IMR-90 (cell line): ENCODE measurements around the gene GLS. TPM values are rescaled to one million over a fixed set of nuclear protein-coding genes. Genes with fewer than 3 reads are reported as not detected.

Experiments used
- ATAC-seq: fragments of 200-7000 bp; cut with Tn5 transposase; 2 replicates; pipeline ENCODE4 v1.9.1; 2020; ENCODE audit warnings: low read depth, mild to moderate bottlenecking, moderate library complexity
- BruUV-seq: library from RNA; stranded (reverse); fragments of 400-500 nt; replicated peaks from 2 replicates; lab custom pipeline; 2021; lab: Mats Ljungman, UMichigan
- CTCF ChIA-PET: fragments of 300-600 bp; formaldehyde crosslinking; extraction: SDS; loops from one replicate; lab custom pipeline; 2021; ENCODE audit warnings: antibody characterized with exemption; lab: Yijun Ruan, JAX
- POLR2A ChIA-PET: fragments of 300-600 bp; sonication (Branson Sonifier 250); formaldehyde crosslinking; loops from one replicate; lab custom pipeline; 2022; ENCODE audit warnings: antibody characterized with exemption; ENCODE audit not compliant: unreplicated experiment; lab: Charles Lee
- DNase-seq: peaks from one replicate; pipeline ENCODE4 v3.0.0; 2013
- H2AFZ ChIP-seq: replicated peaks from 2 replicates; pipeline ENCODE3; 2013; ENCODE audit warnings: low read length, mild to moderate bottlenecking; ENCODE audit not compliant: poor library complexity
- H2AK5ac ChIP-seq: 2 replicates; pipeline ENCODE4 v1.6.1; 2013; ENCODE audit warnings: low read depth, low read length, inconsistent platforms
- H2AK9ac ChIP-seq: replicated peaks from 2 replicates; pipeline ENCODE3; 2013; ENCODE audit warnings: mild to moderate bottlenecking, low read depth, low read length, moderate library complexity; ENCODE audit not compliant: poor library complexity
- H2BK120ac ChIP-seq: 2 replicates; pipeline ENCODE4 v1.6.1; 2013; ENCODE audit warnings: low read depth, low read length, inconsistent platforms
- H2BK15ac ChIP-seq: 3 replicates; pipeline ENCODE4 v1.6.1; 2013; ENCODE audit warnings: low read depth, low read length, inconsistent platforms
- H2BK20ac ChIP-seq: 2 replicates; pipeline ENCODE4 v1.6.1; 2013; ENCODE audit warnings: low read depth, mild to moderate bottlenecking, inconsistent platforms, low read length, moderate library complexity
- H2BK5ac ChIP-seq: 2 replicates; pipeline ENCODE4 v1.6.1; 2013; ENCODE audit warnings: mild to moderate bottlenecking, low read depth, low read length, inconsistent platforms; ENCODE audit not compliant: poor library complexity, severe bottlenecking
- H3K14ac ChIP-seq: replicated peaks from 2 replicates; pipeline ENCODE4 v1.6.1; 2013; ENCODE audit warnings: low read depth, low read length, inconsistent platforms
- H3K18ac ChIP-seq: 2 replicates; pipeline ENCODE4 v1.6.1; 2013; ENCODE audit warnings: low read depth, low read length, control low read depth
- H3K23ac ChIP-seq: 2 replicates; pipeline ENCODE4 v1.6.1; 2013; ENCODE audit warnings: low read depth, low read length, inconsistent platforms
- H3K27ac ChIP-seq: 2 replicates; pipeline ENCODE4 v1.5.1; 2013; ENCODE audit warnings: mild to moderate bottlenecking, control low read depth, low read length; ENCODE audit not compliant: insufficient read depth
- H3K27me3 ChIP-seq: 2 replicates; pipeline ENCODE4 v1.6.1; 2013; ENCODE audit warnings: low read length; ENCODE audit not compliant: control insufficient read depth, insufficient read depth
- H3K36me3 ChIP-seq: 2 replicates; pipeline ENCODE4 v1.6.1; 2013; ENCODE audit warnings: low read length, mixed read lengths; ENCODE audit not compliant: control insufficient read depth, insufficient read depth
- H3K4ac ChIP-seq: 2 replicates; pipeline ENCODE4 v1.6.1; 2013; ENCODE audit warnings: low read depth, low read length, inconsistent platforms
- H3K4me1 ChIP-seq: 2 replicates; pipeline ENCODE4 v1.6.1; 2013; ENCODE audit warnings: low read length, mixed read lengths; ENCODE audit not compliant: control insufficient read depth, insufficient read depth
- H3K4me2 ChIP-seq: 2 replicates; pipeline ENCODE4 v1.6.1; 2013; ENCODE audit warnings: low read depth, mild to moderate bottlenecking, control low read depth, low read length, moderate library complexity
- H3K4me3 ChIP-seq: 2 replicates; pipeline ENCODE4 v1.5.1; 2013; ENCODE audit warnings: low read depth, mild to moderate bottlenecking, control low read depth, low read length, moderate library complexity; ENCODE audit not compliant: insufficient read depth
- H3K56ac ChIP-seq: 2 replicates; pipeline ENCODE4 v1.6.1; 2013; ENCODE audit warnings: low read length, inconsistent platforms; ENCODE audit not compliant: insufficient read depth; ENCODE audit errors: extremely low read depth
- H3K79me1 ChIP-seq, 2 experiments: 2 replicates each; pipeline ENCODE4 v1.6.1; 2013; ENCODE audit warnings: low read length in 2 of 2, inconsistent platforms in 1 of 2, low read depth in 1 of 2
- H3K9ac ChIP-seq: 2 replicates; pipeline ENCODE4 v1.6.1; 2013; ENCODE audit warnings: low read depth, low read length, control low read depth
- H3K9me1 ChIP-seq: 2 replicates; pipeline ENCODE4 v1.6.1; 2013; ENCODE audit warnings: low read length, inconsistent platforms; ENCODE audit not compliant: insufficient read depth
- H3K9me3 ChIP-seq: 2 replicates; pipeline ENCODE4 v1.6.1; 2013; ENCODE audit warnings: low read length; ENCODE audit not compliant: control insufficient read depth, insufficient read depth
- H4K20me1 ChIP-seq: 2 replicates; pipeline ENCODE4 v1.6.1; 2013; ENCODE audit warnings: low read length, inconsistent platforms; ENCODE audit not compliant: insufficient read depth
- H4K5ac ChIP-seq: 2 replicates; pipeline ENCODE4 v1.6.1; 2013; ENCODE audit warnings: mild to moderate bottlenecking, low read depth, low read length, control low read depth
- H4K8ac ChIP-seq, 2 experiments: 2 replicates each; pipeline ENCODE4 v1.6.1; 2013; ENCODE audit warnings: low read depth in 2 of 2, low read length in 2 of 2, control low read depth in 1 of 2, inconsistent platforms in 1 of 2
- H4K91ac ChIP-seq: 2 replicates; pipeline ENCODE4 v1.6.1; 2013; ENCODE audit warnings: low read depth, low read length, inconsistent platforms; ENCODE audit not compliant: insufficient read depth
- BHLHE40 ChIP-seq: fragments of 150-350 bp; IDR thresholded peaks from 2 replicates; pipeline ENCODE4 v1.6.1; 2016; ENCODE audit warnings: mild to moderate bottlenecking, low read depth, low read length
- CEBPB ChIP-seq: IDR thresholded peaks from 2 replicates; pipeline ENCODE4 v1.6.1; 2012; ENCODE audit warnings: low read depth, low read length, improper control_type of control experiment
- CHD1 ChIP-seq: IDR thresholded peaks from 2 replicates; pipeline ENCODE4 v1.6.1; 2012; ENCODE audit warnings: low read depth, low read length, improper control_type of control experiment
- CTCF ChIP-seq: conservative IDR thresholded peaks from 2 replicates; pipeline ENCODE4 v1.5.1; 2012; ENCODE audit warnings: mild to moderate bottlenecking, low read depth, low read length, improper control_type of control experiment
- ELK1 ChIP-seq: fragments of 150-350 bp; IDR thresholded peaks from 2 replicates; pipeline ENCODE4 v1.6.1; 2016; ENCODE audit warnings: low read depth, mild to moderate bottlenecking, low read length, moderate library complexity, borderline replicate concordance
- FOS ChIP-seq: fragments of 150-350 bp; IDR thresholded peaks from 2 replicates; pipeline ENCODE4 v1.6.1; 2016; ENCODE audit warnings: low read depth, low read length
- MAFK ChIP-seq: IDR thresholded peaks from 2 replicates; pipeline ENCODE4 v1.6.1; 2012; ENCODE audit warnings: low read depth, low read length, improper control_type of control experiment
- MAZ ChIP-seq: IDR thresholded peaks from 2 replicates; pipeline ENCODE4 v1.6.1; 2012; ENCODE audit warnings: low read depth, mild to moderate bottlenecking, low read length, improper control_type of control experiment, moderate library complexity, borderline replicate concordance
- MXI1 ChIP-seq: IDR thresholded peaks from 2 replicates; pipeline ENCODE4 v1.6.1; 2012; ENCODE audit warnings: low read depth, mild to moderate bottlenecking, low read length, moderate library complexity, borderline replicate concordance
- NFE2L2 ChIP-seq: fragments of 150-350 bp; IDR thresholded peaks from 2 replicates; pipeline ENCODE4 v1.6.1; 2016; ENCODE audit warnings: low read depth, mild to moderate bottlenecking, low read length
- POLR2A ChIP-seq: IDR thresholded peaks from 2 replicates; pipeline ENCODE4 v1.6.1; 2012; ENCODE audit warnings: mild to moderate bottlenecking, low read depth, low read length
- RAD21 ChIP-seq: IDR thresholded peaks from 2 replicates; pipeline ENCODE4 v1.6.1; 2012; ENCODE audit warnings: low read length, improper control_type of control experiment
- RCOR1 ChIP-seq: IDR thresholded peaks from 2 replicates; pipeline ENCODE4 v1.6.1; 2012; ENCODE audit warnings: mild to moderate bottlenecking, low read length, improper control_type of control experiment; ENCODE audit not compliant: insufficient replicate concordance
- RFX5 ChIP-seq: IDR thresholded peaks from 2 replicates; pipeline ENCODE4 v1.8.0; 2012; ENCODE audit warnings: low read depth, mild to moderate bottlenecking, low read length, moderate library complexity
- SMC3 ChIP-seq: fragments of 150-350 bp; IDR thresholded peaks from 2 replicates; pipeline ENCODE4 v1.6.1; 2016; ENCODE audit warnings: low read depth, mild to moderate bottlenecking, antibody characterized with exemption, low read length, moderate library complexity
- USF2 ChIP-seq: fragments of 150-350 bp; IDR thresholded peaks from 2 replicates; pipeline ENCODE4 v1.6.1; 2017; ENCODE audit warnings: mild to moderate bottlenecking, antibody characterized with exemption, low read length, low read depth
- WGBS, 2 experiments: methylation state at CpG; one replicate each; pipeline versions ENCODE4 v1.1.5 to v1.1.7; 2013; ENCODE audit warnings: missing lambda C conversion rate in 2 of 2; ENCODE audit not compliant: insufficient read length in 1 of 2; ENCODE audit errors: extremely low coverage in 2 of 2; 5-methylcytosine and 5-hydroxymethylcytosine counted together
- dilution Hi-C: fragments of 300-500 bp; cut with HindIII; formaldehyde crosslinking; loops from one replicate; pipeline ENCODE4 v1.14.3; 2018; ENCODE audit warnings: low sequenced_read_pairs; ENCODE audit not compliant: unreplicated experiment
- in situ Hi-C: fragments of 300-500 bp; cut with MboI; formaldehyde crosslinking; loops from 3 replicates; pipeline ENCODE4 v1.14.3; 2019; ENCODE audit warnings: low sequenced_read_pairs, inconsistent platforms, mixed read lengths
- intact Hi-C: fragments of 100-400 bp; cut with micrococcal nuclease; formaldehyde crosslinking; loops from 2 replicates; pipeline ENCODE4 v1.10.0; 2022
- polyA plus RNA-seq, 3 experiments: library from polyadenylated mRNA; depleted of rRNA; stranded (reverse); fragments of >200 nt; gene quantifications; 2 replicates each; pipeline ENCODE4 v1.2.3, GENCODE V29; 2012; ENCODE audit warnings: low replicate concordance in 1 of 3
- total RNA-seq: library from RNA; depleted of rRNA; stranded (reverse); fragments of >200 nt; gene quantifications from 2 replicates; pipeline ENCODE4 v1.2.3, GENCODE V29; 2012

GLS gene
- total and polyA plus RNA-seq, 2 of the 4 experiments (the other 2 are of a cell fraction) = 87.5 to 130 TPM

- no peak overlapping the region for H2BK5ac ChIP-seq
- POLR2A ChIA-PET = interaction anchor here (1.0 kb wide), 1 partner anchor 26 kb away, joined by 3 read pairs; the partner anchor contains the start of gene GLS
- no peaks in the 10 kb centered on the region for H3K36me3 ChIP-seq
- H2AK9ac ChIP-seq = no peak overlapping the region
- H3K56ac ChIP-seq = no peak overlapping the region
- no peak overlapping the region for H2AFZ ChIP-seq
- intact Hi-C loops (no loop called here), in situ Hi-C loops (no loop called here), dilution Hi-C loops (no loop called here)
- TF ChIP-seq RFX5 (no peak), ELK1 (no peak), RAD21 (no peak), BHLHE40 (no peak), CTCF (no peak), MAZ (no peak), NFE2L2 (no peak), CHD1 (no peak), CEBPB (no peak), RCOR1 (no peak), MXI1 (no peak), MAFK (no peak), SMC3 (no peak), POLR2A (no peak), USF2 (no peak), FOS (no peak)
- peaks cover 4% of the 10 kb centered on the region; the same call in 1 of the 2 replicates for H4K20me1 ChIP-seq
- WGBS, 2 experiments = no CpG with 5 or more reads among the region's 4 CpGs
- no peak overlapping the region for H3K4me3 ChIP-seq
- H4K8ac ChIP-seq = no peak overlapping the region
- CTCF ChIA-PET = interaction anchor here (0.6 kb wide), 1 partner anchor 10 kb away, joined by 4 read pairs; no protein-coding TSS in a partner anchor
- H2BK120ac ChIP-seq = no peak overlapping the region
- H3K9me1 ChIP-seq = peaks cover 7% of the 10 kb centered on the region
- no peak overlapping the region for H3K9ac ChIP-seq
- no peak for DNase-seq
- no peak overlapping the region for H3K18ac ChIP-seq
- H3K23ac ChIP-seq = no peak overlapping the region
- H3K27ac ChIP-seq = no peak overlapping the region
- H2AK5ac ChIP-seq = no peak overlapping the region
- H3K79me1 ChIP-seq = peaks cover 5 to 16% of the 10 kb centered on the region in 2 experiments; a peak in 3 of 4 replicates
- no TSS peak for BruUV-seq
- 0 out of 2 replicates have a peak overlapping the region, but pooled peaks have one; percentile 19 for H2BK20ac ChIP-seq
- no peaks in the 10 kb centered on the region for H3K9me3 ChIP-seq
- H3K14ac ChIP-seq = no peak overlapping the region
- no peak overlapping the region for H3K4ac ChIP-seq
- H3K4me1 ChIP-seq = peaks cover 10% of the 10 kb centered on the region
- ATAC-seq = no peak
- H2BK15ac ChIP-seq = no peak overlapping the region
- no peak overlapping the region for H4K91ac ChIP-seq
- H4K5ac ChIP-seq = no peak overlapping the region
- no peaks in the 10 kb centered on the region for H3K27me3 ChIP-seq
- no peak overlapping the region for H3K4me2 ChIP-seq
Observed at GRCh38 chr2:190855245-190855644, 25.4 kb upstream of the GLS start.
